Keratinocyte (primary cell): ENCODE measurements around the gene ADNP2.

Experiments
- EZH2 ChIP-seq: IDR thresholded peaks from one replicate; pipeline ENCODE4 v1.6.1; 2012; ENCODE audit warnings: inconsistent platforms, mild to moderate bottlenecking, low read length, moderate library complexity
- TF ChIP-seq, protein P1 (sequence below), 3 experiments: IDR thresholded peaks in 1 of 3; conservative IDR thresholded peaks in 1 of 3; optimal IDR thresholded peaks in 1 of 3; 2 replicates in 2 of 3; 3 replicates in 1 of 3; pipeline versions ENCODE3 to v1.5.1; 2011; ENCODE audit warnings: low read length in 3 of 3, mild to moderate bottlenecking in 3 of 3, moderate library complexity in 2 of 3, control low read depth in 1 of 3, inconsistent platforms in 1 of 3; ENCODE audit not compliant: insufficient read depth in 2 of 3; ENCODE audit errors: extremely low read depth in 1 of 3

DNA sequence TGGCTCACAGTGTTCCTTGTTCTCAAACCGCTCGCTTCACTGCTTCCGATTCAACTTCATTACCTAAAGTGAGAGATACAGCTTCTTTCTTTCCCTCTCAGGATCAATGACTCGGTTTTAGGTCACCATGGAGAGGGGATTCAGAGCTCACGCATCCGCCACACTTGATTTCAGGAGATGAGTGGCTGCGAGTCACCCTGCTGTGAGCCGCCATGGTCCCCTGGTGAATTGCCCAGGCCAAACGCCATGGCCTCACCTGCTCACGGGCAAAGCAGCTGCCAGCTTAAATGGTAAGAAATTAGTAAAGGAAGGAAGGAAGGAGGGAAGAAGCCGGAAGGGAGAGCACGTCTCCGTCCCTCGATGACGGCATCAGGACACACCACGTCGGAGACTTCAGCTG lies 60.5 kb downstream of the ADNP2 start:
- TF ChIP-seq, protein P1, sequence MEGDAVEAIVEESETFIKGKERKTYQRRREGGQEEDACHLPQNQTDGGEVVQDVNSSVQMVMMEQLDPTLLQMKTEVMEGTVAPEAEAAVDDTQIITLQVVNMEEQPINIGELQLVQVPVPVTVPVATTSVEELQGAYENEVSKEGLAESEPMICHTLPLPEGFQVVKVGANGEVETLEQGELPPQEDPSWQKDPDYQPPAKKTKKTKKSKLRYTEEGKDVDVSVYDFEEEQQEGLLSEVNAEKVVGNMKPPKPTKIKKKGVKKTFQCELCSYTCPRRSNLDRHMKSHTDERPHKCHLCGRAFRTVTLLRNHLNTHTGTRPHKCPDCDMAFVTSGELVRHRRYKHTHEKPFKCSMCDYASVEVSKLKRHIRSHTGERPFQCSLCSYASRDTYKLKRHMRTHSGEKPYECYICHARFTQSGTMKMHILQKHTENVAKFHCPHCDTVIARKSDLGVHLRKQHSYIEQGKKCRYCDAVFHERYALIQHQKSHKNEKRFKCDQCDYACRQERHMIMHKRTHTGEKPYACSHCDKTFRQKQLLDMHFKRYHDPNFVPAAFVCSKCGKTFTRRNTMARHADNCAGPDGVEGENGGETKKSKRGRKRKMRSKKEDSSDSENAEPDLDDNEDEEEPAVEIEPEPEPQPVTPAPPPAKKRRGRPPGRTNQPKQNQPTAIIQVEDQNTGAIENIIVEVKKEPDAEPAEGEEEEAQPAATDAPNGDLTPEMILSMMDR (optimal IDR thresholded peaks at IDR 0.05 in 1 of 3, IDR thresholded peaks at IDR 0.05 in 1 of 3, conservative IDR thresholded peaks at IDR 0.05 in 1 of 3; ENCODE audit: extremely low read depth in 1 of 3, insufficient read depth in 2 of 3, low read length in 3 of 3) = no peak
- no peak for TF ChIP-seq EZH2
